ENCODE results near the gene MLLT1. TPM values are rescaled to one million over a fixed set of nuclear protein-coding genes. Genes with fewer than 3 reads are reported as not detected.

MLLT1 gene
- total RNA-seq, 1 donor from 2014 or later = 7.5 TPM

DNA sequence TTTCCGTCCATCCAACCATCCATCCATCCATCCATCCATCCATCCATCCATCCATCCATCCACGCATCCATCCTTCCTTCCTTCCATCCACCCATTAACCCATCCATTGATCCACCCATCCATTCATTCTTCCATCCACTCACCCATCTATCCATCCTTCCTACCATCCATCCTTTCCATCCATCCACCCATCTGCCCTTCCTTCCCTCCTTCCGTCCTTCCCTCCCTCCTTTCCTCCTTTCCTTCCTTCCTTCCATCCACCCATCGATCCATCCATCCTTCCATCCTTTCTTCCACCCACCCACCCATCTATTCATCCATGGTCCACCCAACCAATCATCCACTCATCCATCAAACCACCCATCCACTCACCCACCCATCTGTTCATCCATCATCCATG lies 70.1 kb downstream of the MLLT1 start:
- no peak for DNase-seq

DNA sequence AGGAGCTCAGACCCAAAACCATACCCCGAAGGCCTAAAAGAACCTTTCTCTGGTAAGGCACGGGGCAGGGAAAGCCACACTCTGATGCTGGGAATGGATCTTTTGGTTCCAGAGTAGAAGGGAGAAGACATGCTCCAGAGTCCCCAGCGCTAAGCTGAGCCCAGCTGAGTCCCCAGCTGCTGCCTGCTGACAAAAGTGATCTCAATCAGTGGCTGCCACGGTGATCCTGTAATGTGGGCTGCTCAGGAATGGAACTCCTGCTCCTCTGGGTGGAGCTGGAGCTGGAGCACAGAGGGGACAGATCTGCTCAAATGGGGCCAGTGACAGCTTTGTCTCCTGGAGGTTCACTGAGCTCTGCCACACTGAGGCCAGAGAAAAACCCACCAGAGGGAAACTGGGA lies 70.5 kb downstream of the MLLT1 start:
- peak; percentile 65 for DNase-seq

DNA sequence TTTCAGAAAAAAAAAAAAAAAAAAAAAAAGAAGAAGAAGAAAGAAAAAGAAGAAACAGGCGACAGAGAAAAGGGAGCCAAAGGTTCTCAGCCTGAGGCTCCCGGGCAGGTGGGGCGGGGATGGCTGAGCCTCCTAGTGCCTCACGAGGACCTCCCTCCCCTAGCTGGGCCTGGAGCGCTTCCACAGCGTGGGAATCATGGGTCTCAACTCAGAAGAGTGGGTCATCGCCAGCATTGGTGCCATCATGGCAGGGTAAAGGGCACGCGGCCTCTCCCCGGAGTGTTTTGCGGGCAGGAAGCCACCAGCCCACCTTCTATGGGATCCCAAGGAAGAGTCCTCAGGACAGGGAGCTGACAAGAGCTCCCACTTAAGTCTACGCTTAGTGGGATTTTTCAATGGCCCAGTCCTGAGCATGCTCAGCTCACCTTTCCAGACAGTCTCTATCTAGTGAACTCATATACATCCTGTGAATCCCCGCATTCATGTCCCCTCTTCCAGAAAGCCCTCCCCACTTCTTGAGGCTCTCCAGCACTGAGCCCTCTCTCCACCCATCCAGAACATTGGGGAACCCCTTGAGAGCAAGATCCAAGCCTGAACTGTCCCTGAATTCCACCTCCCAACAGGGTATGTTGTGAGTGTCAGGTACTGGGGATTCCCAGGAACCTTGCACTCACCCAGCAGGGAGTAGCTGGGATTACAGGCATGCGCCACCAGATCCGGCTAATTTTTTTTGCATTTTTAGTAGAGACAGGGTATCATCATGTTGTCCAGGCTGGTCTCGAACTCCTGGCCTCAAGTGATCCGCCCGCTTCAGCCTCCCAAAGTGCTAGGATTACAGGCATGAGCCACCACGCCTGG lies 74.7 kb downstream of the MLLT1 start:
- no peak for DNase-seq

DNA sequence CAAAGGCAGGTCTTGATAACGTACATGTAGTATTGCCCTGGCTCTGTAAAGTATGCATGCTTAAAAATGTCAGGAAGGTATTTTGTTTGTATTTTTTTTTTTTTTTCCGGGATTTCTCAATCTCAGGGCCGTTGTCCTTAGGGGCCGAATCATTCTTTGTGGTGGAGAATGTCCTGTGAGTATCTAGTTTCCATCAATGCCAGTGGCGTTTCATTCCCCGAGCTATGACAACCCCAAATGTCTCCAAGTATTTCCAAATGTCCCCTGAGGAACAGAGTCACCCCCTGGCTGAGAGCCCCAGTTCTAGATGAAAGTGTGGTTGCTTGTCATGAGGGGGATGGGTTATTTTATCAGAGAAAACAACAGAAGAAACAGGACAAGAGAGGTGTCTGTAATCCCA lies 75.6 kb downstream of the MLLT1 start:
- DNase-seq = no peak

DNA sequence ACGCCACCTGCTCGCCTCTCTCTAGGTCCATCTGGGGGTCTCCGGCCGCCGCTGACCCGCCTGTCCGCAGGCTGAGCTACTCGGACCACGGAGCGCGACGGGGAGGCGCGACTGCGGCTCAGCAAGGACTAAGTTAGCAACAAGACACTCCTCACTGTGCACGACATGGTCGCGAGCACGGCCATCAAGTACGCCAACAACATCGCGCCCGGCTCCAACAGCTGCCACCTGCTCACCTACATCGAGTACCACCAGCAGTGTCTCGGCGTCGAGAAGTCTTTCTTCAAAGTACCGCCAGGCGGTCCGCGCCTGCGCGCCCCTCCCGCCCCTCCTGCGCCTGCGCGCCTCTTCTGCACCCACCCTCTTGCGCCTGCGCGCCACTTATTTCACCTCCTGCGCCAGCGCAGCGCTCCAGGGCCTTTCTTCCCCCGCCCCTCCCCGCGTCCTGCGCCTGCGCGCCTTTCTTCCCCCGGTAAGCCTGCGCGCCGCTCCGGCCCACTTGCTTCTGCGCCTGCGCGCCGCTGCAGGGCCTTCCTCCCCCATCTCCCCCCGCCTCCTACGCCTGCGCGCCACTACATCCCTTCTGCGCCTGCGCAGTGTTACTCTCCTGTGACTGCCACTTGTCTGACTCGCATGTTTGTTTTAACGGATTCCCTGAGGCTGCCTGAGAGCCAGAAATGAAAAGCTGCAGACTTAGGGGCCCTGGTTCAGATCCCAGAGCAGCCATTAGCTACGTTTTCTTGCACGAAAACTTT lies 80.4 kb downstream of the MLLT1 start:
- peak; percentile 100 for DNase-seq

DNA sequence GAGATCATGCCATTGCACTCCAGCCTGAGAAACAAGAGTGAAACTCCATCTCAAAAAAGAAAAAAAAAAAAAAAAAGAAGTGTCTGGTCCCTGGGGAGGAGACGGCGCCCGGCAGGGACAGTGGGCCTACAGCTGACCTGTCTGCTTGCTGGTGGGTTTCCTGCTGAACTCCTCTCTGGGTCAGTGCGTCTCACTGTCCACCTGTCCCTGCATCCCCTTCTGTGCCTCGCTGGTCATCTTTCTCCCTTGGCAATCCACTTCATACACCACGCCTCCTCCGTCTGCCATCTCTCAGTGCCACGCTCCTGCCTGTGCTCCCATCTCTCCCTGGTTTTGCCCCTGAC lies 80.9 kb downstream of the MLLT1 start:
- DNase-seq = no peak

DNA sequence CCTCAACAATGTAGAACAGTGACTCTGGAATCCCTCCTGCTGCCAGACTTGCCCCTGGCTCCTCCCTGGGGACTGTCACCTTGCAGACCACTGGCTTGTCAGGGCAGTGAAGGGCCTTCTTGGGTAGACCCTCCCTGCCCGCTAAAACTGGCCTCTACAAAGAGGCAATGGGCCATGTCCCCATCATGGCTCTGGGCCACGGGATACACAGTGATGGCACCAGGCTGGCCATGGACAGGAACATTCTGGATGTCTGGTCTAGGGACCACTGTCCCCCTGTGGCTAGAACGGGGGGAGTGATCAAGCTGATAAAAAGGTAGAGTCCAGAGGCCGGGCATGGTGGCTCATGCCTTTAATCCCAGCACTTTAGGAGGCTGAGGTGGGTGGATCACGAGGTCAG lies 83.4 kb downstream of the MLLT1 start:
- DNase-seq = no peak

DNA sequence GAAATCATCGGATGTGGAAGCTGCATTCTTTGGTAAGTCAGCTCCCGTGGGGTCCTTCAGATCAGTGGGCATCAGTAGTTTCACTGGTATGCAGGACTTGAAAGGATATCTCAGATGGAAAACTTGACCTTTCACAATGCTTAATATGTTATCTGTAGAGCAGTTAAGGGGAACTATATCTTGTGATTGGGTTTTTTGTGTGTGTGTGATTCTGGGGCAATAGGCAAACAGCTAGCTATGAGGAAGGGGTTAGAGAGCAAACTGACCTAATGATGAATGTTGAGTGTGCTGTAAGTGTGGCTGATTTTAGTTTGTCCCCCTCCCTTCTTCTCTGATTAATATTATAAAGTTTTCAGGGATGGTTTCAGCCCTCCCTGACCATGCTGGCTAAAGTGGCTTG lies 91.0 kb downstream of the MLLT1 start:
- no peak for DNase-seq

DNA sequence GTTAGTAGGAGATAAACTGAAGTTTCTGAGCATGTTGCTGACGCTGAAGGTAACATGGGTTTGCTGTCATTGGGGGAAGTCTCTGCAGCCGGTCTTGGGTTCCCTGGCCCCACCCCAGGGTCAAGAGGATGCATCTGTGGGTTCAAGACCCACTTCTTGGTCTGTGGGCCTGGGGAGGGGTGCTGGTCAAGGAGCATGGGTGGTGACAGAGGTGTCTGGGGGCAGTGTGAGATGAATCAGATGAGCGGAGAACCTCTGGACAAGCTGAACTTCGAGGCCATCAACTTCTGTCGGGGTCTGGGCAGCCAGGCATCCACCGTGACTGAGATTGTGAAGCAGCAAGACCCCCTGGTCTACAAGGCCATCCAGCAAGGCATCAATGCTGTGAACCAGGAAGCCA lies 92.4 kb downstream of the MLLT1 start:
- DNase-seq = no peak

DNA sequence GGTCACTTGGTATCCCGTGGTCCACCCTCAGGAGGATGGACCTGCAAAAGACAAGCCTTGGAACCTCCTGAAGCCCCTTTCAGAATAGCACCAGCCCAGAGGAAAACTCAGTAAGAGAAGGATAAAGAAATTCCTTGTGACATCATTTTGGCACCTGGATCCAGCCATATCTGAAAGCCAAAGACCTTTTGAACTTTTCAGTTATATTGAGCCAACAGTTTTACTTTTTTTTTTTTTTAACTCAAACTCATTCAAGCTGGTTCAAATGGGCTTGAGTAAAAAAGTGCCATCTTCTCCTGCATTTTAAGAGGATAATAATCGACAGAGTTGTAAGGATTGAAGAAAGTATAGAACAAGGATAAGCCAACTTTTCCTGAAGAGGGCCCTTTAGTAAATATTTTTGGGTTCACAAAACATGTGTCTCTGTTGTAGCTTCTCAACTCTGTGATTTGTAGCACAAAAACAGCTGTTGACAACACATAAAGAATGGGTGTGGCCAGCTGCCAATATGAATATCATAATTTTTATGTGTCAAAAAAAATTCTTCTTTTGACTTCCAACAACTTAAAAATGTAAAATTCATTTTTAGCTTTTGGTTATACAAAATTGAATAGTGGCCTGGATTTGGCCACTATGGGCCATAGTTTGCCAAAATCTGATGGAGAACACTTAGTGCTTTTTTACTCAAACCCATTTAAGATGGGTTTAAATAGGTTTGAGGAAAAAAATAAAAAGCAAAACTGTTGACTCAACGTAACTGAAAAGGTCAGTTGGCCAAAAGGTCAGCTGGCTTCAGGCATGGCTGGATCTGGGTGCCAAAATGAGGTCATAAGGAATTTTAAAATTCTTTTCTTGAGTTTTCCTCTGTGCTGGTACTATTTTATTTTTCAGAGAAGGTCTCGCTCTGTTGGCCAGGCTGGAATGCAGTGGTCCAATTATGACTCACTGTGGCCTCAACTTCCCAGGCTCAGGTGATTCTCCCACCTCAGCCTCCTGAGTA lies 93.6 kb downstream of the MLLT1 start:
- no peak for DNase-seq

DNA sequence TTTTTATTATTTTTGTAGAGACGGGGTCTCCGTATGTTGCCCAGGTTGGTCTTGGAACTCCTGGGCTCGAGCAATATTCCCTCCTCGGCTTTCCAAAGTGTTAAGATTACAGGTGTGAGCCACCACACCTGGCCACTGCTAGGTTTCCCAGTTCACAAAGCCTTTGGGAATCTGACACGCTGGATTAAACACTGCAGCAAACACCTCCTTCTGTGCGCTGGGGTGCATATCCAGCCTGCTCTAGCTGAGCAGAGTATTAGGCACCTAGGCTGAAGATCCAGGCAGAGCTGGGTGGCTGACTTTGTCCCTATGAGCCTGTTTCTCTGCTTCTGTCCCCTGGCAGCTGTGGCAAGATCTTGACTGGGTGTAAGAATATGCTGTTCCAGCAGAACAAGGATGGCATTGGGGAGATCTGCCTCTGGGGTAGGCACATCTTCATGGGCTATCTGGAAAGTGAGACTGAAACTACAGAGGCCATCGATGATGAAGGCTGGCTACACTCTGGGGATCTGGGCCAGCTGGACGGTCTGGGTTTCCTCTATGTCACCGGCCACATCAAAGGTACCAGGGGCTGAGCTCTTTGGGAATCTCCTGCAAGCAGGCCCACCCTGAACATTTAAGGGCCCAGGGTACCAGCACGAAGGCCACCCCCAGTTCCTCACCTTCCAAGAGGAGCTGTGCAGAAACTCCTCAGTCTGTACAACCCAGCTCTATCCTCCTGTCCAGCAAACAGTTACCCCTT lies 94.5 kb downstream of the MLLT1 start:
- no peak for DNase-seq

DNA sequence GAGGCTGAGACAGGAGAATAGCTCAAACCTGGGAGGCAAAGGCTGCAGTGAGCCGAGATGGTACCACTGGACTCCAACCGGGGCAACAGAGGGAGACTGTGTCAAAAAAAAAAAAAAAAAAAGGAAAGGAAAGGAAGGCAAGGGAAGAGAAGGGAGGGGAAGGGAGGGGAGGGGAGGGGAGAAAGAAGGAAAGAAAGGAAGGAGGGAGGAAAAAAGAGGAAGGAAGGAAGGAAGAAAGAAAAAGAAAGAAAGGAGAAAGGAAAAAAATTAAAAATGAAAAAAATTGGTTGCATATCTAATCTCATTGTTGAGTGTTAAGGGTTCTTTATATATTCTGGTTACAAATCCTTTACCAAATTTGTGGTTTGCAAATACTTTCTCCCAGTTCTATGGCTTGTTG lies 98.7 kb downstream of the MLLT1 start:
- DNase-seq = no peak

DNA sequence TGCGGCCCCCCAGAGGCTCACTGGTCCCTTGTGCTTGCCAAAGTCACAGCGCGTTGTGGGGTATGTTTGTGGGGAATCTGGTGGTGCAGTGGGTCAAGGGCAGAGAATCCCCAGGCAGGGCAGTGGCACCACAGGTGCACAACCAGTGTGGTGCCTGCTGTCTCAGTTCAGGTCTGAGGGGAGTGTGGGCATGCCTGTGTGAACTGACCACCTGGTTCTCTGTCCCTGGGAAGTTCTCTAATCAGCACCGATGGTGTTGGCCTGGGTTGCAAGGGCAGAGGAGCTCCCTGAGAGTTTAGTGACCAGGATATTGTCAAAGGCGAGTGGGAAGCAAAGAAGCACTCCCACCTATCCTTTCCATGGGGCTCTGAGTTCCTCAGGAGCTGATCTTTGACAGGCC lies 106.6 kb downstream of the MLLT1 start:
- DNase-seq = no peak

DNA sequence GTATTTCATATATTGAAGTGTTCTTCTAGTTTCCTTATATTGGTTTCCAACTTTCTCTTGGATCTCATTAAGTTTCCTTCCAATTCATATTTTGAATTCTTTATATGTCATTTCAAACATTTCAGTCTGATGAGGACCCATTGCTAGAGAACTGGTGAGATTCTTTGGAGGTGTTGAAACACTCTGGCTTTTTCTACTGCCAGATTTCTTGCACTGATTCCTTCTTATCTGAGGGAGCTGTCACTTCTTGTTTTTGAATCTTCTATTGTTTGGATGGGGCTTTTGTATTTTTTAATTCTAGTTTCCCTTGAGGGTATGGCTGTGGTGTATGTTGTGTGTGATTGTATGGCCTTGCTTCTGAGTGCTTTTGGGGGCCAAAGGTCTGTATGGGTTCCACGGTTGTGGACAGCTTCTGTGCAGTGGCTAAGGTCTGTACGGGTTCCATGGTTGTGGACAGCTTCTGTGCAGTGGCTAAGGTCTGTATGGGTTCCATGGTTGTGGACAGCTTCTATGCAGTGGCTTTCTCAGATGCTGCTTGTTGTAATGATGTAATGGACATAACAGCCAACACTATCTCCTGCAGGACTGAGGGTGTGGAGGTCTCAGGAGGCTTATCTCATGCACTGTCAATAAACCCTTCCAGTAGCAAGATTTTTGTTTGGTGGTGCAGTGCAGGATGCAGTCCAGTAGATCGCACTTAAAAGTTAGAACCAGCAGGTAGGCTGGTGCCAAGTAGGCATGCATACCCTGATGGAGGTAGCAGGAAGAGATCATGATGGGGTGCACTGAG lies 107.5 kb downstream of the MLLT1 start:
- DNase-seq = no peak

DNA sequence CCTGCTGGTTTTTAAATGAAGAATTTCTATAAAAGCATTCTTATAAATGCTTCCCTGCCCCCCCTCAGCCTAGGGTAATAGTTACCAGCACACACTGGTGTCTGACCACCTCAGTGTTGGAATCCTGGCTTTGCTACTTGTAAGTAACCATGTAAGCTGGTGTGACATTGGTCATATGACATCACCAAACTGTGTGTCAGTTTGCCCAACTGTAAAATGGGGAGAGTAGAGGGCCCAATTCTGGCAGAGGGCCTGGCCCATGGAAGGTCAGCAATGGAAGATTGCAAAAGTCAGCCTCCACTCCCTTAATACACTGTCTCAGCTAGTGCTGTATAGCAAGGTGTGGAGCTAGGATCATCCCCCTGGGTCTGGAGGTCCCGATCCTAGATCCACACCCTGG lies 112.7 kb downstream of the MLLT1 start:
- DNase-seq = no peak

DNA sequence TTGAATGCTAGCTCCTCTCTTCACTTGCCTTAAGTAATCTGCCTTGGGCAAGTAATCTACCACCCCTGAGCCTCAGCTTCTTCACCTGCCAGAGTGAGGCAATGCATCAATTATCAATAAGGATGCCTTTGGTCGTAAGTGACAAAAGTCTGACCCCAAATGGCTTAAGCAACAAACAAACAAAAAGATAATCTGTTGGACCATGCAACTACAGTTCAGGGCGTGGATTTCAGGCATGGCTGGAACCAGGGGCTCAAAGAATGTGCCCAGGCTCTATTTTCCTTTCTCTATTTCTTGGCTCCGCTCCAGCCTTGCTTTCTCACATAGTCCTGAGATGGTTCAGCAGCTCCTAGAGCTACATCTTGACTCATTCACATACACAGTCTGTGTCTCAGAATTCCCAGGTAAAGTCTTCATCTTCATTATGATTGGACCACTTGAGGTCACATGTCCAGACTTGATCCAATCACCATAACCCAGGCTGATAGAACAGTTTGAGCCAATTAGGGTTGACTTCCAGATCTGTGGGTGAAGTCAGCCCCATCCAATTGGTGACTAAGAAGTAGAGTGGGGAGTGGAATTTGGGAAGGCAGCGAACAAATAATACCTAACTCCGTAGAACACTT lies 114.8 kb downstream of the MLLT1 start:
- no peak for DNase-seq

DNA sequence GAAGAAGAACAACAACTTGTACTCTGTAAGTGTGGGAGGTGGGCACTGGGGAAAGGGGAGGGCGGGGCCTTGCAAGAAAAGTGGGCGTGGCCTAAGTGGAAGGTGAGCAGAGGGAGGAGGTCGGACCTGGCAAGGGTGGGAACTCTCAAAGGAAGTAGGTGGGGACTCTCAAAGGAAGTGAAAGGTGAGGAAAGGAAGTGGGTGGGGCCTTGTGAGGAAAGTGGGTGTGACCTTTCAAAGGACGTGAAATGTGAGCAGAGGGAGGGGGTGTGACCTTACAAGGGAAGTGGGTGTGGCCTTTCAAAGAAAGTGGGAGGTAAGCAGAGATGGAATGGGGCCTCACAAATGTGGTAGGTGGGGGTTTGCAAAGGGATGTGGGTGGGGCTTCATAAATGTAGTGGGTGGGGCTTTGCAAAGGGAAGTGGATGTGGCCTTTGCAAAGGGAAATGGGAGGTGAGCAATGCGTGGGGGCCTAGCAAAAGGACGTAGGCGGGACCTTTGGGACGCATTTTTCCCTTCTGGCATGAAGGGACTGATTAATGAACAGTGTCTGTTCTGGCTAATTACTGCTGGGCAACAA lies 118.4 kb downstream of the MLLT1 start:
- DNase-seq = no peak

Data from tongue (tissue), 2 donors.